ENCODE data around the gene CAMTA1. TPM values are rescaled to one million over a fixed set of nuclear protein-coding genes. Genes with fewer than 3 reads are reported as not detected.

Gene CAMTA1
- total RNA-seq, 1 donor from 2014 or later = 63.8 TPM

DNA sequence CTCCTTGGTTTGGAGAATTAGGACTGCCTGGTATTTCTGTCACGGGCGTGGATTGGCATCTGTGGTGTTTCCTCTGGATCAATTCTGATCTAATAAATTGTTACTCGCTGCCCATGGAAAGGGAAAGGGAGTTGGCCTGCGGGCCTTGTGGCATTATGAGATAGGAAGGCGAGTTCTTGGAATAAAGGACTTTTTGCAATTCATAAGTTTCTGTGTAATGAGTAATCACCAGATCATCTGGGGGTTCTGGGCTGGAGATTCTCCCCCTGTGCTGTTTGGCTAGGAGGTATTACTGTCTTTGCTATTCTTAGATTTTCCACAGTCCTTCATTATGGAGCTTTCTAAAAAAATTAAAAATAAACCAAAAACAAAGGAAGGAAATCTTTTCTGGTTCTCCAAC is 315.9 kb downstream of the CAMTA1 start:
- H3K27me3 Mint-ChIP-seq (ENCODE audit: low read depth) = peaks cover 24% of the 10 kb centered on the region
- peaks cover 6% of the 10 kb centered on the region for H3K4me1 Mint-ChIP-seq (ENCODE audit: low read depth)
- no peak for DNase-seq (ENCODE audit: low spot score)
- H3K36me3 Mint-ChIP-seq (ENCODE audit: low read depth) = no peaks in the 10 kb centered on the region
- TF ChIP-seq, protein P1, sequence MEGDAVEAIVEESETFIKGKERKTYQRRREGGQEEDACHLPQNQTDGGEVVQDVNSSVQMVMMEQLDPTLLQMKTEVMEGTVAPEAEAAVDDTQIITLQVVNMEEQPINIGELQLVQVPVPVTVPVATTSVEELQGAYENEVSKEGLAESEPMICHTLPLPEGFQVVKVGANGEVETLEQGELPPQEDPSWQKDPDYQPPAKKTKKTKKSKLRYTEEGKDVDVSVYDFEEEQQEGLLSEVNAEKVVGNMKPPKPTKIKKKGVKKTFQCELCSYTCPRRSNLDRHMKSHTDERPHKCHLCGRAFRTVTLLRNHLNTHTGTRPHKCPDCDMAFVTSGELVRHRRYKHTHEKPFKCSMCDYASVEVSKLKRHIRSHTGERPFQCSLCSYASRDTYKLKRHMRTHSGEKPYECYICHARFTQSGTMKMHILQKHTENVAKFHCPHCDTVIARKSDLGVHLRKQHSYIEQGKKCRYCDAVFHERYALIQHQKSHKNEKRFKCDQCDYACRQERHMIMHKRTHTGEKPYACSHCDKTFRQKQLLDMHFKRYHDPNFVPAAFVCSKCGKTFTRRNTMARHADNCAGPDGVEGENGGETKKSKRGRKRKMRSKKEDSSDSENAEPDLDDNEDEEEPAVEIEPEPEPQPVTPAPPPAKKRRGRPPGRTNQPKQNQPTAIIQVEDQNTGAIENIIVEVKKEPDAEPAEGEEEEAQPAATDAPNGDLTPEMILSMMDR (IDR thresholded peaks at IDR 0.05) = no peak
- H3K4me3 Mint-ChIP-seq (ENCODE audit: unreplicated experiment) = no peak overlapping the region
- H3K27ac Mint-ChIP-seq (ENCODE audit: unreplicated experiment) = no peak overlapping the region
- no peaks in the 10 kb centered on the region for H3K9me3 Mint-ChIP-seq (ENCODE audit: low read depth)

DNA sequence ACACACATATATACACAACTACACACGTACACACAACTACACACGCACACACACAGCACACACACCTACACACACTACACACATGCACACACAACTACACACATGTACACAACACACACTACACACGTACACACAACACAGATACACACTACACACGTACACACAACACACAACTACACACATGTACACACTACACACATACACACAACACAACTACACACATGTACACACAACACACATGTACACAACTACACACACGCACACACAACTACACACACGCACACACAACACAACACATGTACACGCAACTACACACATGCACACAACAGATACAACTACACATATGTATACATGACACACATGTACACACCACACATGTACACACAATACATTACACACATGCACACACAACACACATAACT is 318.1 kb downstream of the CAMTA1 start:
- no peaks in the 10 kb centered on the region for H3K36me3 Mint-ChIP-seq (ENCODE audit: low read depth)
- H3K4me1 Mint-ChIP-seq (ENCODE audit: low read depth) = peaks cover 6% of the 10 kb centered on the region
- H3K27ac Mint-ChIP-seq (ENCODE audit: unreplicated experiment) = no peak overlapping the region
- no peak overlapping the region for H3K4me3 Mint-ChIP-seq (ENCODE audit: unreplicated experiment)
- TF ChIP-seq, protein P1 (IDR thresholded peaks at IDR 0.05) = no peak
- no peaks in the 10 kb centered on the region for H3K9me3 Mint-ChIP-seq (ENCODE audit: low read depth)
- no peak for DNase-seq (ENCODE audit: low spot score)
- H3K27me3 Mint-ChIP-seq (ENCODE audit: low read depth) = peaks cover 19% of the 10 kb centered on the region

DNA sequence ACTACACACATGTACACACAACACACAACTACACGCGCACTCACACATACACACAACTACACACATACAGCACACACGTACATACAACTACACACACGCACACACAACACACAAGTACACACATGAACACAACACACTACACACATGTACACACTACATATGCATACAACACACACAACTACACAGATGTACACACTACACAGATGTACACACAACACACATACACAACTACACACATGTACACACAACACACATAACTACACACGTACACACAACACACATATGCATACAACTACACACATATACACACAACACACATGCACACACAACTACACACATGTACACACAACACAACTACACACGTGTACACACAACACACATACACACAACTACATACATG is 318.6 kb downstream of the CAMTA1 start:
- Mint-ChIP-seq H3K4me3 (ENCODE audit: unreplicated experiment) (no peak overlapping the region), H3K27ac (ENCODE audit: unreplicated experiment) (no peak overlapping the region), H3K4me1 (ENCODE audit: low read depth) (peaks cover 6% of the 10 kb centered on the region), H3K9me3 (ENCODE audit: low read depth) (no peaks in the 10 kb centered on the region), H3K36me3 (ENCODE audit: low read depth) (no peaks in the 10 kb centered on the region), H3K27me3 (ENCODE audit: low read depth) (peaks cover 19% of the 10 kb centered on the region)
- no peak for DNase-seq (ENCODE audit: low spot score)
- TF ChIP-seq, protein P1 (IDR thresholded peaks at IDR 0.05) = no peak

DNA sequence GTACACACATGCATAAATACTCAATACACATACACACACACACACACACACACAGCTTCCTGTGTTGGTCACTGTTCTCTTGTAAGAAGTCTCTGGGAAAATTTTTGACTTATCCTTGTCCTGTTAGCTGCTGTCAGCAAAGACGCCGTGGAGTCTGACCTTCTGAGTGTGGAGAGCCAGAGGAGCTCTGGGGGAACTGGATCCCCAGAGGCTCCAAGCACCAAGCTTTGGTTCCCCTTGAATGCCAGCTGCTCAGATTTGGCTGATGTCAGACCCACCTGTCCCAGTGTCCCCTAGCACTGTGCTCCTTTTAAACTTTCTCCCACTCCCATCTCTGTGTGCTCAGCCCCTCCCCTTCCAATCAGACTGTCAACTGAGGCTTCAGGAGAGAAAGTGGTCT is 319.1 kb downstream of the CAMTA1 start:
- Mint-ChIP-seq H3K4me1 (ENCODE audit: low read depth) (peaks cover 6% of the 10 kb centered on the region), H3K9me3 (ENCODE audit: low read depth) (no peaks in the 10 kb centered on the region), H3K27me3 (ENCODE audit: low read depth) (peaks cover 20% of the 10 kb centered on the region), H3K27ac (ENCODE audit: unreplicated experiment) (no peak overlapping the region), H3K36me3 (ENCODE audit: low read depth) (no peaks in the 10 kb centered on the region), H3K4me3 (ENCODE audit: unreplicated experiment) (no peak overlapping the region)
- DNase-seq (ENCODE audit: low spot score) = no peak
- TF ChIP-seq, protein P1 (IDR thresholded peaks at IDR 0.05) = no peak

DNA sequence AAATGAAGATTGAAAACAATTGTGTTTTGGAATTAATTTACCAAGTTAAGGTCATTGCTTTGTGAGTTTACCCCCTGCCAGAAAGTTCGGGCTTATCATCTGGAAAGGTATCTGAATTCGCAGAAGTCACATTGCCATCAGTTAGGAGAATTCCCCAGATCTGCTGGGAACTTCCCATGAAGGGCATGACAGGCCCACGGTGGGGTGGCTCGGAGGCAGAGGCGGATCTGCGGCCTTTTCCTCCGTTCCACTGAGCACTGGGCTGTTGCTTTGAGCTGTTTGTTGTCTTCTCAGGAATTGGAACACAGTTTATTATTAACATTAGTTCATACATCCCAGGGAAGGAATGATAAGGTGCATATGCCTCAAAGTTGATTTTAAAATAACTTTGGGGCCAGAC is 320.0 kb downstream of the CAMTA1 start:
- TF ChIP-seq, protein P1 (IDR thresholded peaks at IDR 0.05) = no peak
- no peaks in the 10 kb centered on the region for H3K9me3 Mint-ChIP-seq (ENCODE audit: low read depth)
- no peak for DNase-seq (ENCODE audit: low spot score)
- H3K27ac Mint-ChIP-seq (ENCODE audit: unreplicated experiment) = no peak overlapping the region
- peaks cover 20% of the 10 kb centered on the region for H3K27me3 Mint-ChIP-seq (ENCODE audit: low read depth)
- H3K4me3 Mint-ChIP-seq (ENCODE audit: unreplicated experiment) = no peak overlapping the region
- peaks cover 6% of the 10 kb centered on the region for H3K4me1 Mint-ChIP-seq (ENCODE audit: low read depth)
- no peaks in the 10 kb centered on the region for H3K36me3 Mint-ChIP-seq (ENCODE audit: low read depth)
